ENCODE results near the gene SCD5.

SCD5 gene

DNA sequence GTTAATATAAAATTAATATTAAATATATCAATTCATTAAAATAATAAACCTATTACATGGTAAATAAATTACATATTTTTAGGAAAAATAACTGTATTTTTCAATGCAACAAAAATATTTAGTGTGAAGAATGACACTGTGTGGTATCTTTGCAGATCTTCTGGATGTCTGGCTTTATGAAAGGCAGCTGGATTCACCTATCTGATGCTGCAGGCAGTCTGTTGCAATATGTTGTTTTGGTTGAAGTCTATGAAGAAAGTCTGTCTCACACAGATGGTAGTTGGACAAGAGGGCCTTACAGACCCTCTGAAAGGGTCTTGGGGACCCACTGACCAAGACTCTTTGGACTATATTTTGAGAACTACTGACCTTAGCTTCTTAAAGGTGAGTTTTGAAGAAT lies 147.7 kb downstream of the SCD5 start:
- TF ChIP-seq, protein P1, sequence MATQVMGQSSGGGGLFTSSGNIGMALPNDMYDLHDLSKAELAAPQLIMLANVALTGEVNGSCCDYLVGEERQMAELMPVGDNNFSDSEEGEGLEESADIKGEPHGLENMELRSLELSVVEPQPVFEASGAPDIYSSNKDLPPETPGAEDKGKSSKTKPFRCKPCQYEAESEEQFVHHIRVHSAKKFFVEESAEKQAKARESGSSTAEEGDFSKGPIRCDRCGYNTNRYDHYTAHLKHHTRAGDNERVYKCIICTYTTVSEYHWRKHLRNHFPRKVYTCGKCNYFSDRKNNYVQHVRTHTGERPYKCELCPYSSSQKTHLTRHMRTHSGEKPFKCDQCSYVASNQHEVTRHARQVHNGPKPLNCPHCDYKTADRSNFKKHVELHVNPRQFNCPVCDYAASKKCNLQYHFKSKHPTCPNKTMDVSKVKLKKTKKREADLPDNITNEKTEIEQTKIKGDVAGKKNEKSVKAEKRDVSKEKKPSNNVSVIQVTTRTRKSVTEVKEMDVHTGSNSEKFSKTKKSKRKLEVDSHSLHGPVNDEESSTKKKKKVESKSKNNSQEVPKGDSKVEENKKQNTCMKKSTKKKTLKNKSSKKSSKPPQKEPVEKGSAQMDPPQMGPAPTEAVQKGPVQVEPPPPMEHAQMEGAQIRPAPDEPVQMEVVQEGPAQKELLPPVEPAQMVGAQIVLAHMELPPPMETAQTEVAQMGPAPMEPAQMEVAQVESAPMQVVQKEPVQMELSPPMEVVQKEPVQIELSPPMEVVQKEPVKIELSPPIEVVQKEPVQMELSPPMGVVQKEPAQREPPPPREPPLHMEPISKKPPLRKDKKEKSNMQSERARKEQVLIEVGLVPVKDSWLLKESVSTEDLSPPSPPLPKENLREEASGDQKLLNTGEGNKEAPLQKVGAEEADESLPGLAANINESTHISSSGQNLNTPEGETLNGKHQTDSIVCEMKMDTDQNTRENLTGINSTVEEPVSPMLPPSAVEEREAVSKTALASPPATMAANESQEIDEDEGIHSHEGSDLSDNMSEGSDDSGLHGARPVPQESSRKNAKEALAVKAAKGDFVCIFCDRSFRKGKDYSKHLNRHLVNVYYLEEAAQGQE (IDR thresholded peaks at IDR 0.05; ENCODE audit: insufficient read depth in 1 of 2, low read depth in 2 of 2, low read length in 2 of 2): no peak
- no peak for TF ChIP-seq SIN3A (IDR thresholded peaks at IDR 0.05; ENCODE audit: borderline replicate concordance, insufficient read depth, low read length)
- TF ChIP-seq POLR2AphosphoS5 (IDR thresholded peaks at IDR 0.05; ENCODE audit: low read depth, low read length): no peak
- no peak for TF ChIP-seq FOXP2 (optimal IDR thresholded peaks at IDR 0.05; ENCODE audit: borderline replicate concordance, extremely low read depth, extremely low read length, insufficient read depth)
- no peak for TF ChIP-seq TAF1 (IDR thresholded peaks at IDR 0.05; ENCODE audit: borderline replicate concordance, insufficient read depth, low read length)

DNA sequence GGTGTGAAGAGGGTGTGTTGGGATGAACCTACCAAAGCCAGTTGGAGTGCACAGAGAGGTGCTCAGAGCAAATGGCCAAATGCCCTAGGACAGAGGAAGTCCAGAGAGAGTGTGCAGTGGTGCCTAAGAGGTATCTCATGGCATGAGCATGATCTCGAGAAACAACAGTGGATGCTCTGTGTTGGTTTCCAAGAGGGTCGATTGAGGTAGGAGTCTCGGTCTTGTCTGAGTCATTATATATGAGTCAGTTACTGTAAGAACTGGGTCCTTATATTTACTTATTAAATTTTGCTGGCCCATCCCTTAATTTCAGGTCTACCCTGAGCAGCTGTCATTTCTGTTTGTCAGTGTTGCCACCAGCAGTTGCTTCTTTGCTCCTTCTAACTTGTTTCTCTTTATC lies 150.2 kb downstream of the SCD5 start:
- no peak for TF ChIP-seq FOXP2 (optimal IDR thresholded peaks at IDR 0.05; ENCODE audit: borderline replicate concordance, extremely low read depth, extremely low read length, insufficient read depth)
- no peak for TF ChIP-seq TAF1 (IDR thresholded peaks at IDR 0.05; ENCODE audit: borderline replicate concordance, insufficient read depth, low read length)
- no peak for TF ChIP-seq SIN3A (IDR thresholded peaks at IDR 0.05; ENCODE audit: borderline replicate concordance, insufficient read depth, low read length)
- TF ChIP-seq, protein P1 (IDR thresholded peaks at IDR 0.05; ENCODE audit: insufficient read depth in 1 of 2, low read depth in 2 of 2, low read length in 2 of 2): no peak
- no peak for TF ChIP-seq POLR2AphosphoS5 (IDR thresholded peaks at IDR 0.05; ENCODE audit: low read depth, low read length)

DNA sequence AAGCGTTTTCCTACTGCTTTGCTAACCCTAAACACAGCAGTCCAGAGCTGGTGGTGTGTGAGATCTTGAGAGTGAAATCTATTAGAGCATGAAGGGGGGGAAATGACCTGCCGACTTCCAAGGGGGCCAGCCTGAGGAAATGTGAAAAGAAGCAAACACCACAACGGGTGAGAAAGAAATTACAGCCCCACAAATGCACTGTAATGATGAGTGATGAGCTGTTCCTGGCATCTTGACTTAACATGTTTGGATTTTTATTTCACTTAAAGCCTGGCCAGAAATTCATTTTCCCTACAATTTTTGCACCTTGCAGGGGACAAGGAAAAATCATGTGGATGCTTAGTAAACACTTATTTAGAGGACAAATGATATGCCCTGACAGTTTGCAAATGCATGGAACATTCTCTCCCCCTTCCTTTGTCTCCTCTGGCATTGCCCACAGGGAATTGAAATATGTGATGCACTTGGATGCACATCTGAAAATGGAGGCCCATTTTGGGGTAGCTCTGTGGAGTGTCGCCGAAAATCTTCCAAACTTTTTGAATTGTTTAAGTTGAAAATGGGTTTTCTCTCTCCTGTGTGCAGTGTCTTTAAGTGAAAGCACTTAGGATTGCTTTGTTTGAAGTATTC lies 152.5 kb downstream of the SCD5 start:
- TF ChIP-seq SIN3A (IDR thresholded peaks at IDR 0.05; ENCODE audit: borderline replicate concordance, insufficient read depth, low read length): no peak
- TF ChIP-seq, protein P1 (IDR thresholded peaks at IDR 0.05; ENCODE audit: insufficient read depth in 1 of 2, low read depth in 2 of 2, low read length in 2 of 2): no peak

DNA sequence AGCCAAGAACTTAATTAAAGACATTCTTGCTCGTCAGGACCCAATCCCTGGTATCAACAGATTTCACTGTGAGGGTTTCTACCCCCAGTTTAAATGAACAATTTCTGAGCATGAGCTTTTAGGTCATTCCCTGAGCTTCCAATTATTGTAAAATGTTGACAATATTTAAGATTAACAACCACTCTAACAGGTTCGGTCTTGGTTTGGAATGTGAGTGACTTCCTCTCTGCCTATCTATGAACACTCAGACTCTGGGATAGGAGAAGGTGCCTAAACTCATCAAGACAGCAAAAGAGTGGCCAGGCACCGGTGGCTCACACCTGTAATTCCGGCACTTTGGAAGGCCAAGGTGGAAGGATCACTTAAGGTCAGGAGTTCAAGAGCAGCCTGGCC lies 153.9 kb downstream of the SCD5 start:
- no peak for TF ChIP-seq SIN3A (IDR thresholded peaks at IDR 0.05; ENCODE audit: borderline replicate concordance, insufficient read depth, low read length)
- TF ChIP-seq FOXP2 (optimal IDR thresholded peaks at IDR 0.05; ENCODE audit: borderline replicate concordance, extremely low read depth, extremely low read length, insufficient read depth): no peak
- TF ChIP-seq TAF1 (IDR thresholded peaks at IDR 0.05; ENCODE audit: borderline replicate concordance, insufficient read depth, low read length): no peak
- no peak for TF ChIP-seq POLR2AphosphoS5 (IDR thresholded peaks at IDR 0.05; ENCODE audit: low read depth, low read length)
- TF ChIP-seq, protein P1 (IDR thresholded peaks at IDR 0.05; ENCODE audit: insufficient read depth in 1 of 2, low read depth in 2 of 2, low read length in 2 of 2): no peak

Measured in PFSK-1 (cell line).